ENCODE data around the gene NOL4L.

DNA sequence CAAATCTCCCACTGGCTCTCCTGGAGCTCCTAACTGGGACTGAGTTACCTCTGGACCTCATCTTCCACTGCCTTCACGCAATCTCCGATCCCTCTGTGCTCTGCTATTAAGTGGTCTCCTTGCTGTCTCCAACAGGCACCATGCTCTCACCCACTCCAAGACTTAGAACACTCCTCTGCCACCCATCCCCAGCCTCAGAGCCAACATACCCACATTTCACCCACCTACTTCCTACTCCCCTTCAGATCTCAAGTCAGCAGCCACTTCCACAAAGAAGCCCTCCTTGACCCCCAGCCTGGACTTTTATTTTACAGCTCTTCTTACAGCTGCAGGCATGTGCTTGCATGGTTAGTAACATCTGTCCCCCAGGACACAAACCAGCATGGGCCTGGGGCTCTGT lies 29.6 kb upstream of the NOL4L start:
- TF ChIP-seq, protein P1, sequence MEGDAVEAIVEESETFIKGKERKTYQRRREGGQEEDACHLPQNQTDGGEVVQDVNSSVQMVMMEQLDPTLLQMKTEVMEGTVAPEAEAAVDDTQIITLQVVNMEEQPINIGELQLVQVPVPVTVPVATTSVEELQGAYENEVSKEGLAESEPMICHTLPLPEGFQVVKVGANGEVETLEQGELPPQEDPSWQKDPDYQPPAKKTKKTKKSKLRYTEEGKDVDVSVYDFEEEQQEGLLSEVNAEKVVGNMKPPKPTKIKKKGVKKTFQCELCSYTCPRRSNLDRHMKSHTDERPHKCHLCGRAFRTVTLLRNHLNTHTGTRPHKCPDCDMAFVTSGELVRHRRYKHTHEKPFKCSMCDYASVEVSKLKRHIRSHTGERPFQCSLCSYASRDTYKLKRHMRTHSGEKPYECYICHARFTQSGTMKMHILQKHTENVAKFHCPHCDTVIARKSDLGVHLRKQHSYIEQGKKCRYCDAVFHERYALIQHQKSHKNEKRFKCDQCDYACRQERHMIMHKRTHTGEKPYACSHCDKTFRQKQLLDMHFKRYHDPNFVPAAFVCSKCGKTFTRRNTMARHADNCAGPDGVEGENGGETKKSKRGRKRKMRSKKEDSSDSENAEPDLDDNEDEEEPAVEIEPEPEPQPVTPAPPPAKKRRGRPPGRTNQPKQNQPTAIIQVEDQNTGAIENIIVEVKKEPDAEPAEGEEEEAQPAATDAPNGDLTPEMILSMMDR (IDR thresholded peaks at IDR 0.05), result no peak
- no peak for TF ChIP-seq POLR2A (IDR thresholded peaks at IDR 0.05)
